Stimulated activated CD4-positive, alpha-beta T cell treated with anti-CD3 and anti-CD28 coated beads, Interleukin-12 subunit alpha, Interleukin-12 subunit beta, amount 100 ng/mL, for 24 hours (primary cell): Measurements from ENCODE around the gene BRD1.
A peak's percentile ranks its signal among the peaks of the same experiment; 100 is the strongest.
"Not testable (repeated sequence)": the region's sequence is repeated elsewhere in the genome, so short reads cannot be mapped to it uniquely, and the experiment has no call there.

ENCODE experiments used
- DNase-seq, 2 experiments: peaks; one replicate each; pipeline ENCODE4 v3.0.0-alpha.2; 2020; ENCODE audit warnings: low read depth in 2 of 2

The BRD1 gene

GRCh38 chr22:49826603-49827270 lies 936 bp downstream of the BRD1 start:
- no peak for DNase-seq

- peak; percentile 45 to 51 for DNase-seq
Measured at GRCh38 chr22:49825944-49826602, 1.6 kb downstream of the BRD1 start.

- DNase-seq, result no peak
Measured at GRCh38 chr22:49825436-49825835, 2.2 kb downstream of the BRD1 start.

GRCh38 chr22:49824936-49825335 lies 2.7 kb downstream of the BRD1 start:
- no peak for DNase-seq

- DNase-seq, result no peak
Measured at GRCh38 chr22:49824185-49824925, 3.3 kb downstream of the BRD1 start.

- no peak for DNase-seq
Measured at GRCh38 chr22:49823289-49824045, 4.2 kb downstream of the BRD1 start.

- DNase-seq, result not testable (repeated sequence)
Measured at GRCh38 chr22:49821741-49822140, 5.9 kb downstream of the BRD1 start.

- DNase-seq, result no peak
Measured at GRCh38 chr22:49820984-49821383, 6.7 kb downstream of the BRD1 start.

GRCh38 chr22:49817359-49817758 lies 10.3 kb downstream of the BRD1 start:
- DNase-seq, result no peak

- no peak for DNase-seq
Measured at GRCh38 chr22:49815641-49816091, 12.0 kb downstream of the BRD1 start.

GRCh38 chr22:49814856-49815255 lies 12.8 kb downstream of the BRD1 start:
- DNase-seq, result no peak

GRCh38 chr22:49814164-49814686 lies 13.4 kb downstream of the BRD1 start:
- DNase-seq, result no peak

GRCh38 chr22:49812838-49813237 lies 14.8 kb downstream of the BRD1 start:
- DNase-seq, result no peak

GRCh38 chr22:49811020-49811791 lies 16.5 kb downstream of the BRD1 start:
- no peak for DNase-seq

- no peak for DNase-seq
Measured at GRCh38 chr22:49810363-49811019, 17.2 kb downstream of the BRD1 start.

GRCh38 chr22:49807780-49808708 lies 19.6 kb downstream of the BRD1 start:
- DNase-seq, result no peak

GRCh38 chr22:49807129-49807528 lies 20.5 kb downstream of the BRD1 start:
- no peak for DNase-seq

- no peak for DNase-seq
Measured at GRCh38 chr22:49803737-49804375, 23.8 kb downstream of the BRD1 start.

GRCh38 chr22:49803134-49803533 lies 24.5 kb downstream of the BRD1 start:
- DNase-seq, result no peak
